ENCODE measurements around the gene MCRIP2.

- TF ChIP-seq CTCF (IDR thresholded peaks at IDR 0.05; ENCODE audit: low read depth, low read length, poor library complexity, severe bottlenecking) (no peak), EZH2phosphoT487 (IDR thresholded peaks at IDR 0.05; ENCODE audit: borderline replicate concordance, low read length) (no peak)
Measured at GRCh38 chr16:677316-678190, 35.9 kb downstream of the MCRIP2 start.
